HG02938 (cell line): ENCODE measurements around the gene DPYSL5.

ENCODE experiments used
- ATAC-seq: cut with Tn5 transposase; IDR thresholded peaks from one replicate; pipeline ENCODE4 v1.9.1; 2021; ENCODE audit warnings: mild to moderate bottlenecking, moderate library complexity; ENCODE audit not compliant: unreplicated experiment

DPYSL5 gene

GRCh38 chr2:26845021-26845420 lies 2.9 kb upstream of the DPYSL5 start:
- no peak for ATAC-seq

- no peak for ATAC-seq
These were observed 1.3 kb upstream of the DPYSL5 start for GRCh38 chr2:26846334-26847306.

DNA sequence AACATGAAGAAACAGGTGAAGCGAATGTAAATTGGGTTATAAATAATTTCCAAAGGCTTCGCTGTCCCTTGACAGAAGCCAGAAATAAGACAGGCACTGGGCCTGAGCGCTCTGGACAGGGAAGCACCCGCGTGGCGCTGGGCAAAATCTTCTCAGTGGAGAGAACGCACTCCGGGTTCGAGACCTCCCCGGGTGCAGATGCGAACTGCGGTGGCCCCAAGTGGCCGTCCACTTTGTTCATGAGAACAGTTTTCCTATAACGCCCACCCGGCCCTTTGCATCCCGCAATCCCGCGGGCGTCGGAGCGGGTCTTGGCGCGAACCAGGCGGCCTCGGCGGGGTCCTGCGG lies 651 bp upstream of the DPYSL5 start:
- ATAC-seq, result no peak

GRCh38 chr2:26848336-26849055 lies 564 bp downstream of the DPYSL5 start:
- ATAC-seq, result no peak

- ATAC-seq, result no peak
These were observed 1.4 kb downstream of the DPYSL5 start for GRCh38 chr2:26849056-26849999.

- no peak for ATAC-seq
These were observed 2.1 kb downstream of the DPYSL5 start for GRCh38 chr2:26850000-26850431.

GRCh38 chr2:26850505-26850904 lies 2.6 kb downstream of the DPYSL5 start:
- ATAC-seq, result no peak

DNA sequence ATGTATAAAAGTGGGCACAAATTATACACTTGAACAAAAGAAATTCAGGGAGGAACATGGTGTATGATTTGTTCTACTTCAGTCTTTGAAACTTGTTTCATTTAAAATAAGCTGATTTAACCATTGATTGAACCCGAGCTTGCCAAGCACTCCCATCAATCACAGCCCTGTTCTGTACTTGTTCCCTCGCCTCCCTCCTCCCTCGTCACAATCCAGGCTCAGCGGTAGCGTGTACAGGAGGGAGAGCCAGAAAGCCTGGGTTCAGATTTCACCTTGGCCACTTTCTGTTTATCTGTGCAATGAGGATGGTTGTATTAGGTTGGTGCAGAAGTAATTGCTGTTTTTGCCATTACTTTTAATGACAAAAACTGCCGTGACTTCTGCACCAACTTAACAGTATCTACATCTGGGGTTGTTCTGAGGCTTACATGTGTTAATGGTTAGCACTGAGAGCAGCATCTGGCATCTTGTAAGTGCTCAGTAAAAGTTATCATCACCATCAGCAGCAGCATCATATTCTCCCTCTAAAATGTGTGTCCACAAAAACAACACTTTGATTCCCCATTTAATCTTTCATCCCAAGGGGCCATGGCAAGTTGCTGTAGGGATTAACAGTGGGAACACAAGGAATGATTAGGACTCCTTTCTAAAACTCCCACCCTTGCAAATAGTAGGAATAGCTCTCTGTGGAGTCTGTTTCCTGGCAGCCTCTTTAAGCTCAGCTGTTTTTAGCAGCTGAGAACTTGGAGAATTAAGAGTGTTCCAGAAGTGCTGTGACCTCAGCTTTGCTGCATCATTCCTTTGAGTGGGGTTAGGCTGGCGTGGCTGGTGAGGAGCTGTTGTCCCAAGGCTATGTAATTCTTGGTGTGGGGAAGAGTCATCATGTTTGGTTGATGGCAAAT lies 4.7 kb downstream of the DPYSL5 start:
- ATAC-seq, result no peak

DNA sequence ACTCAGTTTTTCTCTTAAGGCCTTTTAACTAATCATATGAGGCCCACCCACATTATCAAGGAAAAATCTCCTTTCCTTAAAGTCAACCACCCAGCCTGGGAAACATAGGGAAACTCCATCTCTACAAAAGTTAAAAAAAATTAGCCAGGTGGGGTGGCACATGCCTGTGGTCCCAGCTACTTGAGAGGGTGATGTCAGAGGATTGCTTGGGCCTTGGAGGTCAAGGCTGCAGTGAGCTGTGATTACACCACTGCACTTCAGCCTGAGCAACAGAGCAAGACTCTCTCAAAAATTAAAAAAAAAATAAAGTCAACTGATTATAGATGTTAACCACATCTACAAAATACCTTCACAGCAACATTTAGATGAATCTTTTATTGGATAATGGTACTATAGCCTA lies 5.8 kb downstream of the DPYSL5 start:
- no peak for ATAC-seq

DNA sequence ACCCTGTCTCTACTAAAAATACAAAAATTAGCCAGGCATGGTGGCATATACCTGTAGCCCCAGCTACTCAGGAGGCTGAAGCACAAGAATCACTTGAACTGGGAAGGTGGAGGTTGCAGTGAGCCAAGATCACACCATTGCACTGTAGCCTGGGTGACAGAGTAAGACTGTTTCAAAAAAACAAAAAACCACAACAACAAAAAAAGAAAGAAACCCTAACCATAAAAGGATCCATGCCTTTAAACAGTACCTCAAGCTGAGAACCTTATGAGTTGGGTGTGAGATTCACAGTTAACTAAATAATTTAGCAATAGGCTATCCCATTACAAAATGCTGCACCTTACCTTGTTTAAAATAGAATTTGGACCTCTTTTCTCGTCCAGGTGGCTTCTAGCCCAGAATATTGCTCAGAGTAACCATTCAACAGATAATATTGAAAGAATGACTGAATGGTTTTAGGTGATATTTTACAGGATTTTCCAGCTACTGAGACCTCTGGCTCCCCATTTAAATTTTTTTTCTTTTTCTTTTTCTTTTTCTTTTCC lies 6.4 kb downstream of the DPYSL5 start:
- no peak for ATAC-seq

DNA sequence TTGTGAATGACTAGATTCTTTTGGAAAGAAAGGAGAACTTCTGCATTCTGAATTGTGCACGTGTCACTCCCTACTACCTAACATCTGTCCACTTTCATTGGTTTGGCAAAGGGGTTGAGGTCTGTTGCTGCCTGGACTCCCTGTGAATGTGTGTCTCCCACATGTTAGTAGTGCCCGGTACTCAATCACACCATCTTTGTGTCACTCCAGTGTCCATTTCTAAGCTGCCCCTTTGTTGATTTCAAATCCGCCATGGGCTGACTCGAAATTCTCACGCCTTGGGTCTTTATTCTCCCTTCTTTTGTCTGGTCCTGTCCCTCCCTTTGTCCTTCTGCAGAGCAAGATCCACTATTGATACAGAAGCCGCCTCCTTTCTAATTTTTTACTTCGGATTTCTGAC lies 7.5 kb downstream of the DPYSL5 start:
- no peak for ATAC-seq

DNA sequence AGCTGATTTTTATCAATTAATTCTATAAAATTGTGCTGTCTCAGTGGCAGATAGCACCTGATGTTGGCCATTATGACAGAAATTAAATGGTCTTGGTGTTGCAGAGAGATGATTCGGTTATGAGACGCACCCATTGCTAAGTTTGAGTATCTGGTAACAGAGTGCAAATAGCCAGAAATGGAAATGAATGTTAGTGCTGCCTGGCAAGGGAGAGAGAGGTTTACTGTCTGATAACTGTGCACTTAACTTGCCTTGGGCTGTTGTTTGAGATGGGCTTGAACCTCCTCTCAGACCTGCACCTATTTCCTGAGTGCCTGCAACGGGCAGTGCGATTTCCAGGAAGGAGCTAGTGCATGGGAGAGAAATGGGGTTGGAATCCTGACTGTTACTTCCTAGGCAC lies 11.7 kb downstream of the DPYSL5 start:
- no peak for ATAC-seq

DNA sequence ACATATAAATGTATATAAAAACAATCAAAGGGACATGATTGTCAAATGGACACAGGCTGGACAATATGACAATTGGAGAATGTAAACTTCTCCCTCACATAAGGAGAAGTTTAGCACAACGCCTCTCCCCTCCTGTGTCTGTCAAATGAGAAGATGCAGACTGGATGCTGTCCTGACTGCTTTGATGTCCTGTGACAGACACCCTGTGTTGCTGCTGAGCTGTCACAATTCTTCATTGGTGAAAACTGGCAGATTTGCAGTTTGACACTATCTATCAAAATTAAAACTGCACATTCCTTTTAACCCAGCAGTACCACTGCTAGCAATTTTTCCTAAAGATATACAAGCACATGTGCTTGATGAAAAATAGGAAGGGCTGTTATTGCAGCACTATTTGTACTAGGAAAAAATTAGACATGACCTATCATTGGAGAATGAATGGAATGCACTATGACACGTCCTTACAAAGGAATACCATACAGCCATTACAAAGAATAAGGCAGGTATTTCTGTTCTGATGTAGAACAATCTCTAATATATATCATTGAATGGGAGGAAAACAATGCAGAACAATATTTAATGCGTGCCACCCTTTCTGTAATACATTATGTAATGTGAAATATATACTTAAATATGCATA lies 12.4 kb downstream of the DPYSL5 start:
- ATAC-seq, result no peak

DNA sequence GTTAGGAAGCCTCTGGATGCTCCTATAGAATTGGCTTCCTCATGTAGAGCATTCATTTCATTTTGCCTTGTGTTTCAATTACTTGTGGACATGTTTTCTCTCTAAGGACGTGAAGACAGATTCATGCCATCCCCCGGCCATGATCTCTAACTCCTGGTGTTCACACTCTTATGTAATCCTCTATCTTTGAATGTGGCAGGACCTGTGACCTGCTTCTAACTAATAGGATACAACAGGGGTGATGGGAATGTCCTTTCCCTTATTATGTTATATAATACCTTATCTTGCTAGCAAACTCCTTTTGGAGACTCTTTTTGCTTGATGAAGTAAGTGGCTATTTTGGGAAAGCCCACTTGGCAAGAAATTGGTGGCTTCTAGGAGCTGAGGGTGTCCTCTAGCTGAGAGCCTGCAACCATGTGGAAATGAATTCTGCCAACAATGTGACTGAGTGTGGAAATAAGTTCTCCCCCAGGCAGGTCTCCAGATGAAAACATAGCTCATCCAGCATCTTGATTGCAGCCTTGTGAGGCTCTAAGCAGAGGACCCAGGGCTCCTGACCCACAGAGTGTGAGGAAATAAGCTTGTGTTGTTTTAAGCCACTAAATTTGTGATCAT lies 13.8 kb downstream of the DPYSL5 start:
- ATAC-seq, result no peak

- ATAC-seq, result no peak
These were observed 16.3 kb downstream of the DPYSL5 start for GRCh38 chr2:26864226-26864625.

DNA sequence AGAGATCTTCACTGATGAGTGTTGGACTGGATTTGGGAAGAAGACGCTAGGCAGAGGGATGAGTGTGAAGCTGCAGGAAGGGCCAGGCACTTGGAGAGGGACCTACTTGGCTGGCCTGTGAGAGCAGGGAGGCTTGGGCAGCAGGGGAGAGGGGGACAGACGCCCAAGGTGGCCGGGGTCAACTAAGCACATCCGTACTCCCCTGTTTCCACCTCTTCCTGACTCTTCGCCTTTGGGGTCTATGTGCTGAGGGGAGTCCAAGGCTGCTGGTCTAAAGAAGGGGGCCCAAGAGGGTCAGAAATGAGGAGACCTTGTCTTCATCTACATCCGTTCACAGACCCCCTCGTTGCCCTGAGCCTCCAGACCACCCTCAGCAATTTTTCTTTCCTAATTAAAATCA lies 16.7 kb downstream of the DPYSL5 start:
- ATAC-seq, result no peak

DNA sequence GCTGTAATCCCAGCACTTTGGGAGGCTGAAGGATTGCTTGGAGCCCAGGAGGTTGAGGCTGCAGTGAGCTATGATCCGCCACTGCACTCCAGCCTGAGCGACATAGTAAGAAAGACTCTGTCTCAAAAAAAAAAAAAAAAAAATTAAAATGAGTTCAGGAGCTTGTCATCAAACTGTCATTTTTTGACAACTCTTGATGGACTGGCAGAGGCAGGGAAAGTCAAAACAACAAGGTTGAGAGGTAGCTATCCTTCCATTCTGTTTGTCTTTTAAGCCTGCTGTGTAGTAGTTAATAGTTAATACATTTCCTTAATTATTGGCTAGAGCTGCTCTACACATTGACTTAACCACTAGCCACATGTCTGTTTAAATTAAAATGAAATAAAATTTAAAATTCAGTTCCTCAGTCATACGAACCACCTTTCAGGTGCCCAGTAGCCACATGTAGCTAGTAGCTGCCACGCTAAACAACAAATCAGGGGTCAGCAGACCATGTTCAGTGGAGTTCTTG lies 22.7 kb downstream of the DPYSL5 start:
- no peak for ATAC-seq

GRCh38 chr2:26873286-26873983 lies 25.5 kb downstream of the DPYSL5 start:
- no peak for ATAC-seq
